ENCODE results near the gene LCMT1. TPM values are rescaled to one million over a fixed set of nuclear protein-coding genes. Genes with fewer than 3 reads are reported as not detected.

Gene LCMT1
- total and polyA plus RNA-seq, 9 of the 15 experiments (the other 6 are each of a cell fraction or from before 2014, with no cell fraction given) = 20.0 to 42.8 (median 32.3) TPM

DNA sequence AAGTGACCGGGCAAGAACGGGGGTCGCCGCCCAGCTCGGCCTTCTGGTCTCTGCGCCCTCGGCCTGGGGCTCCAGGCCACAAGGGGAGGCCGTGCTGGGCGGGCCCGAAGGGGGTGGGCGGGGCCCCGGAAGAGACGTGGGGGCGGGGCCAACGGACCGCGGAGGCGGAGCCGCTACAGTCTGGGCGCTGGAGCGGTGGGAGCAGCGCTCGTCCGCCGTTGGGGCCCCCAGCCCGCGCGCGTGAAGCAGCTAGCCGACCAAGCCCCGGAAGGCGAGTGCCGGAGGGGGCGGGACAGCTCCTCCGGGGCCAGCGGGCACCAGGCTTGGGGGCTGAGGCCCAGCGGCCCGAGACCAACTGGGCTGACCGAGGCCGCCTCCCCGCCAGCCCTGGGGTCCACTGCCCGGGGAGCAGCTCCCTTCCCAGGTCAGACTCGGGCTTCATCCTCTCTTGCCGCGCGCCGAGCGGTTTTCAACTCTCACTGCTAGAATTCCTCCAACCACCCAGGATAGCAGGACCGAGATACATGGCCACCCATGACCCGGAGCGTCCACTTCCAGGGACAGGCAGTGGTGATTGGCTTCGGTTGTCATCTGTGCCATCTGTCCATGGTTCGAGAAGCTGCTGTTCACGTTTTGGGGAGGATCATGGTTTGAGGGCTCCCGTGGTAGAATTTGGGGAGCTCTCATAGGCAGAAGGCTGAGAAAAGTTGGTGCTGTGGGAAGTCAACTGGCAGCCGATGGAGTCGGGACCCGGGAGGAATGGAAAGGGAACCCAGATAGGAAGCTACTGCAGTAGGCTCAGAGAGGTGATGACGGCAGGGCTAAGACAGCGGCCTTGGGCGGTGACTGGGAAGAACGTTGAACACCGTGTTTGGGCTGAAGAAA is 44.6 kb upstream of the LCMT1 start (continued):
- TF ChIP-seq, protein P1, sequence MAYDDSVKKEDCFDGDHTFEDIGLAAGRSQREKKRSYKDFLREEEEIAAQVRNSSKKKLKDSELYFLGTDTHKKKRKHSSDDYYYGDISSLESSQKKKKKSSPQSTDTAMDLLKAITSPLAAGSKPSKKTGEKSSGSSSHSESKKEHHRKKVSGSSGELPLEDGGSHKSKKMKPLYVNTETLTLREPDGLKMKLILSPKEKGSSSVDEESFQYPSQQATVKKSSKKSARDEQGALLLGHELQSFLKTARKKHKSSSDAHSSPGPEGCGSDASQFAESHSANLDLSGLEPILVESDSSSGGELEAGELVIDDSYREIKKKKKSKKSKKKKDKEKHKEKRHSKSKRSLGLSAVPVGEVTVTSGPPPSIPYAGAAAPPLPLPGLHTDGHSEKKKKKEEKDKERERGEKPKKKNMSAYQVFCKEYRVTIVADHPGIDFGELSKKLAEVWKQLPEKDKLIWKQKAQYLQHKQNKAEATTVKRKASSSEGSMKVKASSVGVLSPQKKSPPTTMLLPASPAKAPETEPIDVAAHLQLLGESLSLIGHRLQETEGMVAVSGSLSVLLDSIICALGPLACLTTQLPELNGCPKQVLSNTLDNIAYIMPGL (CRISPR knock-in tag; IDR thresholded peaks at IDR 0.05) = no peak
- TF ChIP-seq RFX5 (IDR thresholded peaks at IDR 0.05; ENCODE audit: low read depth, low read length) = no peak
- TF ChIP-seq ZNF785 (CRISPR knock-in tag; IDR thresholded peaks at IDR 0.05) = no peak
- no peak for TF ChIP-seq ZBTB8A (IDR thresholded peaks at IDR 0.05; ENCODE audit: partially characterized antibody)
- TF ChIP-seq, protein P2, sequence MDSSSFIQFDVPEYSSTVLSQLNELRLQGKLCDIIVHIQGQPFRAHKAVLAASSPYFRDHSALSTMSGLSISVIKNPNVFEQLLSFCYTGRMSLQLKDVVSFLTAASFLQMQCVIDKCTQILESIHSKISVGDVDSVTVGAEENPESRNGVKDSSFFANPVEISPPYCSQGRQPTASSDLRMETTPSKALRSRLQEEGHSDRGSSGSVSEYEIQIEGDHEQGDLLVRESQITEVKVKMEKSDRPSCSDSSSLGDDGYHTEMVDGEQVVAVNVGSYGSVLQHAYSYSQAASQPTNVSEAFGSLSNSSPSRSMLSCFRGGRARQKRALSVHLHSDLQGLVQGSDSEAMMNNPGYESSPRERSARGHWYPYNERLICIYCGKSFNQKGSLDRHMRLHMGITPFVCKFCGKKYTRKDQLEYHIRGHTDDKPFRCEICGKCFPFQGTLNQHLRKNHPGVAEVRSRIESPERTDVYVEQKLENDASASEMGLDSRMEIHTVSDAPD (CRISPR knock-in tag; IDR thresholded peaks at IDR 0.05) = no peak
- TF ChIP-seq, protein P3, sequence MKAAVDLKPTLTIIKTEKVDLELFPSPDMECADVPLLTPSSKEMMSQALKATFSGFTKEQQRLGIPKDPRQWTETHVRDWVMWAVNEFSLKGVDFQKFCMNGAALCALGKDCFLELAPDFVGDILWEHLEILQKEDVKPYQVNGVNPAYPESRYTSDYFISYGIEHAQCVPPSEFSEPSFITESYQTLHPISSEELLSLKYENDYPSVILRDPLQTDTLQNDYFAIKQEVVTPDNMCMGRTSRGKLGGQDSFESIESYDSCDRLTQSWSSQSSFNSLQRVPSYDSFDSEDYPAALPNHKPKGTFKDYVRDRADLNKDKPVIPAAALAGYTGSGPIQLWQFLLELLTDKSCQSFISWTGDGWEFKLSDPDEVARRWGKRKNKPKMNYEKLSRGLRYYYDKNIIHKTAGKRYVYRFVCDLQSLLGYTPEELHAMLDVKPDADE (conservative IDR thresholded peaks at IDR 0.05; ENCODE audit: control insufficient read depth, low read depth, low read length) = peak; percentile 82
- no peak for TF ChIP-seq KLF16 (IDR thresholded peaks at IDR 0.05)
- TF ChIP-seq, protein P4, sequence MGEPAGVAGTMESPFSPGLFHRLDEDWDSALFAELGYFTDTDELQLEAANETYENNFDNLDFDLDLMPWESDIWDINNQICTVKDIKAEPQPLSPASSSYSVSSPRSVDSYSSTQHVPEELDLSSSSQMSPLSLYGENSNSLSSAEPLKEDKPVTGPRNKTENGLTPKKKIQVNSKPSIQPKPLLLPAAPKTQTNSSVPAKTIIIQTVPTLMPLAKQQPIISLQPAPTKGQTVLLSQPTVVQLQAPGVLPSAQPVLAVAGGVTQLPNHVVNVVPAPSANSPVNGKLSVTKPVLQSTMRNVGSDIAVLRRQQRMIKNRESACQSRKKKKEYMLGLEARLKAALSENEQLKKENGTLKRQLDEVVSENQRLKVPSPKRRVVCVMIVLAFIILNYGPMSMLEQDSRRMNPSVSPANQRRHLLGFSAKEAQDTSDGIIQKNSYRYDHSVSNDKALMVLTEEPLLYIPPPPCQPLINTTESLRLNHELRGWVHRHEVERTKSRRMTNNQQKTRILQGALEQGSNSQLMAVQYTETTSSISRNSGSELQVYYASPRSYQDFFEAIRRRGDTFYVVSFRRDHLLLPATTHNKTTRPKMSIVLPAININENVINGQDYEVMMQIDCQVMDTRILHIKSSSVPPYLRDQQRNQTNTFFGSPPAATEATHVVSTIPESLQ (CRISPR knock-in tag; IDR thresholded peaks at IDR 0.05) = no peak
- TF ChIP-seq RBM34 (IDR thresholded peaks at IDR 0.05; ENCODE audit: borderline replicate concordance, insufficient read depth, low read length) = no peak
- TF ChIP-seq, protein P5, sequence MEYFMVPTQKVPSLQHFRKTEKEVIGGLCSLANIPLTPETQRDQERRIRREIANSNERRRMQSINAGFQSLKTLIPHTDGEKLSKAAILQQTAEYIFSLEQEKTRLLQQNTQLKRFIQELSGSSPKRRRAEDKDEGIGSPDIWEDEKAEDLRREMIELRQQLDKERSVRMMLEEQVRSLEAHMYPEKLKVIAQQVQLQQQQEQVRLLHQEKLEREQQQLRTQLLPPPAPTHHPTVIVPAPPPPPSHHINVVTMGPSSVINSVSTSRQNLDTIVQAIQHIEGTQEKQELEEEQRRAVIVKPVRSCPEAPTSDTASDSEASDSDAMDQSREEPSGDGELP (CRISPR knock-in tag; IDR thresholded peaks at IDR 0.05; ENCODE audit: borderline replicate concordance) = 0 out of 2 replicates have a peak, but pooled peaks have one; percentile 17
- peak; percentile 69 for TF ChIP-seq CXXC5 (CRISPR knock-in tag; IDR thresholded peaks at IDR 0.05)
- TF ChIP-seq ZNF79 (CRISPR knock-in tag; IDR thresholded peaks at IDR 0.05; ENCODE audit: low read depth) = no peak
- peak; percentile 75 for TF ChIP-seq RBBP5 (IDR thresholded peaks at IDR 0.05; ENCODE audit: borderline replicate concordance, insufficient read depth, low read length, poor library complexity, severe bottlenecking)
- no peak for TF ChIP-seq BHLHE40 (IDR thresholded peaks at IDR 0.05; ENCODE audit: low read length)
- TF ChIP-seq BDP1 (IDR thresholded peaks at IDR 0.05; ENCODE audit: insufficient read depth, insufficient read length) = no peak
- TF ChIP-seq ZSCAN29 (IDR thresholded peaks at IDR 0.05) = no peak
- TF ChIP-seq TARDBP (IDR thresholded peaks at IDR 0.05) = no peak
- no peak for TF ChIP-seq ZSCAN32 (CRISPR knock-in tag; IDR thresholded peaks at IDR 0.05)
- TF ChIP-seq MAZ (CRISPR knock-in tag; conservative IDR thresholded peaks at IDR 0.05 in 1 of 2, IDR thresholded peaks at IDR 0.05 in 1 of 2) = peak; percentile 79 to 92
- TF ChIP-seq KLF6 (CRISPR knock-in tag; IDR thresholded peaks at IDR 0.05; ENCODE audit: borderline replicate concordance) = no peak
- no peak for TF ChIP-seq ZNF212 (CRISPR knock-in tag; IDR thresholded peaks at IDR 0.05)

Measured in K562 (cell line).